ENCODE data around the gene SLC22A31.

DNA sequence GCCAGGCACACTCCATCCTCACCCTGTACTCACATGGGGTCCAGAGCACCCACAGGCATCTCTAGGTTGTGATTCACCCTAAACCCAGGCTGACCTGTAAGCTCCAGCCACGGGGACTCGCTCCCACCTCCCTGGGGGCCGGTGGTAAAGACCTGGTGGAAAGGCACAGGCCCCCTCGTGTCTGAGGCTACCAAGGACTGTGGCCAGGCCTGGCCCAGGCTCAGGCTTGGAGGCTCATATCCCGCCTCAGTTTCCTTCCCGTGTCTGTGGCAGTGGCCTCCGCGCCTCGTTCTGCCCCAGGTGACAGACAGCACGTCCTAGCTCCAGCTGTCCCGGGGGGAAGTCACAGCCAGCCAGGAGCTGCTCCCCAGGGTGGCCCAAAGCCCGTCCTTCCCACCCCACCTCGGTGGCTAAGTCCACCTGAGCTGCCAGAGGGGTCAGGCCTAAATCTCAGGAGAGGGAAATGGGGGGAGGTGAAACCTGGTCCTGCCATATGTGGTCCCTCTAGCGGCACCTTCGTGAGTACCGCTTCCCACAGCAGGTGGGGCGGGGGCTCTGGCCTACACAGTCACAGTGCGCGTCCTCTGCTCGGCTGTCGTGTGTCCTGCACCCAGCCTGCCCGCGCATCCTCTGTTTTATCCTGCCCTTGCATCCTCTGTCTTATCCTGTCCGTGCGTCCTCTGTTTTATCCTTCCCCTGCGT is 16.2 kb downstream of the SLC22A31 start:
- TF ChIP-seq POLR2A (conservative IDR thresholded peaks at IDR 0.05) (no peak), RCOR1 (IDR thresholded peaks at IDR 0.05; ENCODE audit: borderline replicate concordance in 1 of 2, low read depth in 2 of 2, low read length in 2 of 2) (no peak), HLTF (IDR thresholded peaks at IDR 0.05) (no peak), ZNF274 (IDR thresholded peaks at IDR 0.05; ENCODE audit: borderline replicate concordance, low read depth, low read length) (no peak)
- TF ChIP-seq, protein P1, sequence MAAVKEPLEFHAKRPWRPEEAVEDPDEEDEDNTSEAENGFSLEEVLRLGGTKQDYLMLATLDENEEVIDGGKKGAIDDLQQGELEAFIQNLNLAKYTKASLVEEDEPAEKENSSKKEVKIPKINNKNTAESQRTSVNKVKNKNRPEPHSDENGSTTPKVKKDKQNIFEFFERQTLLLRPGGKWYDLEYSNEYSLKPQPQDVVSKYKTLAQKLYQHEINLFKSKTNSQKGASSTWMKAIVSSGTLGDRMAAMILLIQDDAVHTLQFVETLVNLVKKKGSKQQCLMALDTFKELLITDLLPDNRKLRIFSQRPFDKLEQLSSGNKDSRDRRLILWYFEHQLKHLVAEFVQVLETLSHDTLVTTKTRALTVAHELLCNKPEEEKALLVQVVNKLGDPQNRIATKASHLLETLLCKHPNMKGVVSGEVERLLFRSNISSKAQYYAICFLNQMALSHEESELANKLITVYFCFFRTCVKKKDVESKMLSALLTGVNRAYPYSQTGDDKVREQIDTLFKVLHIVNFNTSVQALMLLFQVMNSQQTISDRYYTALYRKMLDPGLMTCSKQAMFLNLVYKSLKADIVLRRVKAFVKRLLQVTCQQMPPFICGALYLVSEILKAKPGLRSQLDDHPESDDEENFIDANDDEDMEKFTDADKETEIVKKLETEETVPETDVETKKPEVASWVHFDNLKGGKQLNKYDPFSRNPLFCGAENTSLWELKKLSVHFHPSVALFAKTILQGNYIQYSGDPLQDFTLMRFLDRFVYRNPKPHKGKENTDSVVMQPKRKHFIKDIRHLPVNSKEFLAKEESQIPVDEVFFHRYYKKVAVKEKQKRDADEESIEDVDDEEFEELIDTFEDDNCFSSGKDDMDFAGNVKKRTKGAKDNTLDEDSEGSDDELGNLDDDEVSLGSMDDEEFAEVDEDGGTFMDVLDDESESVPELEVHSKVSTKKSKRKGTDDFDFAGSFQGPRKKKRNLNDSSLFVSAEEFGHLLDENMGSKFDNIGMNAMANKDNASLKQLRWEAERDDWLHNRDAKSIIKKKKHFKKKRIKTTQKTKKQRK (IDR thresholded peaks at IDR 0.05; ENCODE audit: borderline replicate concordance, low read depth, low read length), result no peak
